Fibroblast of skin of back (primary cell): ENCODE data around the gene TNFRSF13B.
"Not testable (repeated sequence)": the region's sequence is repeated elsewhere in the genome, so short reads cannot be mapped to it uniquely, and the experiment has no call there.

ENCODE experiments used
- DNase-seq: peaks from one replicate; pipeline ENCODE4 v3.0.0-alpha.2; 2013

TNFRSF13B gene

DNA sequence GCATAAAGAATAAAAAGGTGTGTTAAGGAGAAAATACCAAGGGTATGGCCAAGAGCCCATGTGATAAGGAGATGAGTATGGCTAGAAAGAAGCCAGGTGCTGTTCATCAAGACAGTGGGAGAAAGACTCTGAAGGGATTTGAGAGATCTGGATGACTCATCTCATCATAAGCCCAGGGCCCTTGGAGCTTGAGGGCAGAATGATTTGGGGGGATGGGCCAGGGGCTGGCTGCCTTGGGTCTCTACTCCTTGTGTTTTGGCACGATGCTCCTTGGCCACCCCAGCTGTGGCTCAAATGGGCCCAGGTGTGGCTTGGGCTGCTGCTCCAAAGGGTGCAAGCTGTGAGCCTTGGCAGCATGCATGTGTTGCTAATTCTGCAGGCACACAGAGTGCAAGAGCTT lies 14.5 kb upstream of the TNFRSF13B start:
- DNase-seq = peak; percentile 54

DNA sequence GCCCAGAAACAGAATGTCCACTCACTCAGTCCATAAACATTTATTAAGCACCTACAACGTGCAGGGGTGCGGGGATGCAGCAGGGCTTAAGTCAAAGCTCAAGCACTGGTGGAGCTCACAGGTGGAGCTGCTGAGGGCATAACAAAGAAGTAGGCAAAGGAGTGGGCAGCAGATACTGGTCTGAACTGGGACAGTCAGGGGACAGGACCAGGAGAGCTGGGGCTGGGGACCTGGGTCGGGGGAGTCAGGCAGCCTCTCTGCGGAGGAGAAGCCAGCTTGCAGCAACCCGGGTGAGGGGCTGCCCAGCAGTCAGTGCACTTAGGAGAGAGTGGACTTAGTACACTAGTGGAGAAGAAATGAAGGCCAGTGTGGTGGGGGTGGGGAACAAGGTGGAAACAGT lies 10.0 kb upstream of the TNFRSF13B start:
- no peak for DNase-seq

DNA sequence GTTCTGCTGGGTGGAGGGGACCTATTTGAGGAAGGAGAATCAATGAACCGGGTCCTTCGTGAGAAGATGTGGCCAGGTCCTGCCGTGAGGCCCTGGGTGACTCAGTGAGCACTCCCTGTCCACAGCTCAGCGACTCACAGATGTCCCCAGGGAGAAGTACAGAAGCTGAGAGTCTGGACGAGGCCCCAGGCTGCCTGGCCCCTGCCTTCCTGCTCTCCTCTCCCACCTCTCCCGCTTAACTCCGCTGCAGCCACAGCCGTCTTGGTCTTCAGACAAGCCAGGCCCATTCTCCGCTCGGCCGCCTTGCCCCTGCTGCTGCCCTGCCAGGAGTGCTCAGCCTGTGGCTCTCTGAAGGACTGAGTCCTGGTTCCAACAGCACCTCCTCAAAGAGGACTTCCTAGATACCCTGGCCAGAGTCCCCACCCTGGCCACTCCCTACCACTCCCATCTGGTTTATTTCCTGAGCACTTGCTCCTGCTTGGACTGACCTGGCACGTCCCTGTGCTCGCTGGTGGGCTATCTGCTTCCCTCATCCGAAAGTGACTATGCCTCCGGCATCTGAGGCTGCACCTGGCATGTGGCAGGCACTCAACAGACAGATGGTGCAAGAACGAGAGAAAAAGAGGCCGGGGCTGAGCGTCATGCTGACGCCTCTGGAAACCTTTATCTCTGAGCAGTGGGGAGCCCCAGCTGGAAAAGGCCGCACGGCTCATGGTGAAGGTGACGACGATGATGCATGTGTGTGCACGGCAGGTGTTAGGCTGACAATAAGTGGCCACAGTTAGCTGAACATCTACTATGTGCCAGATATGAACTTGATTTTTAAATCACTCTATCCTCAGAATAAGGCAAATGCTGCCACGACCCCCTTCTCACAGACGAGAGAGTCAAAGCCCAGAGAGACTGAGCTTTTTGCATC lies 9.2 kb upstream of the TNFRSF13B start:
- DNase-seq = peak; percentile 77

GRCh38 chr17:16980061-16980460 lies 8.1 kb upstream of the TNFRSF13B start:
- DNase-seq = peak; percentile 40

- not testable (repeated sequence) for DNase-seq
Observed at GRCh38 chr17:16979237-16979823, 7.4 kb upstream of the TNFRSF13B start.

DNA sequence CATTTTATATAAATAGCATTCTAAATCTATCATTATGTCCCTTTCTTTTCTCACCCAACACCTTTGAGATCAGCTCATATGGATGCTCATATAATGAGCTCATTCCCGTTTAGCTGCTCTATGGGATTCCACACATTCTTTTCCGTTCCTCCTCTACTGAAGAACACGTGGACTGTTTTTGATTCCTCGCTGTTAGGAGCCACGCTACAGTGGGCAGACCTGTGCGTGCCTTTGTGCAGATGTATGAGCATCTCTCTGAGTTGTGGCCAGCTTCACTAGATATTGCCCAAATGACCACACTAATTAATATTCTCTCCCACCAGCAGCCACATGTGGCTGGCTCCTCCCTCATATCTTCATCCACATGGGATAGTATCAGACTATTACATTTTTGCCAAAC lies 6.0 kb upstream of the TNFRSF13B start:
- peak; percentile 83 for DNase-seq

GRCh38 chr17:16976725-16977550 lies 5.0 kb upstream of the TNFRSF13B start:
- no peak for DNase-seq

- peak; percentile 35 for DNase-seq
Observed at GRCh38 chr17:16975744-16976625, 4.1 kb upstream of the TNFRSF13B start.

DNA sequence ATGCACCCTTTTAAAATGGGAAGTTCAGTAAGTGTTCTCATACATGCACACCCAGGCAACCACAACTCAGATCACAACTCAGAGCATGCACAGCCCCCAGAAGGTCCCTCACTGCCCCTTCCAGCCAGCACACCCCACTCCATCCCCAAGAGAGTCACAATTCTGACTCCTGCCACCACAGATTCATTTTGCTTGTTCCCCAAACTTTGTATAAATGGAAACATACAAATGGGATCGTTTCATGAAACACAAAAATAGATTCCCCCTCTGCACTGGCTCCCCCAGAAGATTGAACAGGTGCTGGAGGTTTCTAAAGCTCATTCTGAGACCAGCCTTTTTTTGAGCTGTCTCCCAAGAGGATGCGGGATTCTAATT lies 3.3 kb upstream of the TNFRSF13B start:
- no peak for DNase-seq

- DNase-seq = no peak
Observed at GRCh38 chr17:16974569-16975276, 2.8 kb upstream of the TNFRSF13B start.

GRCh38 chr17:16973760-16974540 lies 2.0 kb upstream of the TNFRSF13B start:
- no peak for DNase-seq

GRCh38 chr17:16973043-16973442 lies 1.1 kb upstream of the TNFRSF13B start:
- DNase-seq = not testable (repeated sequence)

- no peak for DNase-seq
Observed at GRCh38 chr17:16972346-16972745, 428 bp upstream of the TNFRSF13B start.

- DNase-seq = no peak
Observed at GRCh38 chr17:16969931-16970906, 1.7 kb downstream of the TNFRSF13B start.

- DNase-seq = no peak
Observed at GRCh38 chr17:16968786-16969185, 3.1 kb downstream of the TNFRSF13B start.

GRCh38 chr17:16962804-16963203 lies 9.1 kb downstream of the TNFRSF13B start:
- DNase-seq = no peak

GRCh38 chr17:16961792-16962191 lies 10.1 kb downstream of the TNFRSF13B start:
- DNase-seq = no peak

DNA sequence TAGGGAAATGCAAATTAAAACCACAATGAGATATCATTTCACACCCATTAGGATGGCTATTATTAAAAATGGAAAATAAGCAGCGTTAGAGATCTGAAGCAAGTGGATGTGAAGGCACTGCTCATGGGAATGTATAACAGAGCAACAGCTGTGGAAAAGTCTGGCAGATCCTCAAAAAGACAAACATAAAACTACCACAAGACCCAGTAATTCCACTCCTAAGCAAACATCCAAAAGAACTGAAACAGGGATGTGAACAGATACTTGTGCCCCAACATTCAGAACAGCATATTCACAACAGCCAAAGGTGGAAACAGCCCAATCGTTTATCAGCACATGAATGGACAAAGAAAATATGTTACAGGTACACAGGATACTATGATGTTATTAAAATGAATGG lies 10.9 kb downstream of the TNFRSF13B start:
- DNase-seq = not testable (repeated sequence)

DNA sequence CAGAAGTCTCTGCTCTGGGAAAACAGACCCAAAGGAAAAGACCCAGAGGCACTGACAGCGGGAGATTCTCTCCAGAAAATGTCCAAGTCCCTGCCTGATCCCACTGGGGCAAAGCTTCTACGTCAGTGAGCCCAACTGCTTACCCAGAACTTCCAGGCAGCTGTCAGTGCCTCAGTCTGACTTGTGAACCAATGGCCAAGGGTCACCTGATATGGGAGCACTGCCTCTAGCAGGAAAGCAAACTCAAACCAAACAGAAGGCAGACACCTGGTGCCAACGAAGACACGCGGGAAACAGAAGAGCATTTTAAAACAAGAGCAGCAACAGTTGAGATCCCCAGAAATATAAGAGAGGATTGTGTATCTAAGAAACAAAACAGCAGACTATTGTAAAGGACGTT lies 16.9 kb downstream of the TNFRSF13B start:
- not testable (repeated sequence) for DNase-seq
